GM21576 (cell line): ENCODE measurements around the gene FOSB.

ENCODE experiments used
- ATAC-seq: cut with Tn5 transposase; IDR thresholded peaks from one replicate; pipeline ENCODE4 v1.9.1; 2021; ENCODE audit warnings: mild to moderate bottlenecking, moderate library complexity; ENCODE audit not compliant: unreplicated experiment

The FOSB gene

DNA sequence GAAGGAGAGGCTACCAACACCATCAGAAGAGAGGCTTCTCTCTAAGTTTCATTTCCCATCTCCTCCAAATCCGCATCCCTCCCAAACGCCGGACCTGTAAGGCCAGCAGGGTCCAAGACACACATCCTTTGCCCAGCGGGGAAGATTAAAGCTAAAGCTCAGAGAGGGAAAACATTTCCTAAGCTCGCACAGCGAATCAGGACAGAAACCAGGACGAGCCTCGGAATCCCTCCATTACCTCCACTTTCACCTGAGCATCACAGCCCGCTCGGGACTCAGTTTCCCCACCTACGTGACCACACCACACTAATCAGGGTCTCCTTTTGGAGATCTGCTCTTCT, 711 bp upstream of the FOSB start:
- no peak for ATAC-seq

- ATAC-seq = no peak
Measured at GRCh38 chr19:45468159-45468651, 409 bp downstream of the FOSB start.

GRCh38 chr19:45468803-45469131, 971 bp downstream of the FOSB start:
- peak; percentile 11 for ATAC-seq

GRCh38 chr19:45469132-45469944, 1.5 kb downstream of the FOSB start:
- ATAC-seq = peak; percentile 50

GRCh38 chr19:45469945-45470761, 2.4 kb downstream of the FOSB start:
- no peak for ATAC-seq

GRCh38 chr19:45470762-45471081, 2.9 kb downstream of the FOSB start:
- no peak for ATAC-seq

GRCh38 chr19:45471111-45471930, 3.5 kb downstream of the FOSB start:
- ATAC-seq = no peak

- no peak for ATAC-seq
Measured at GRCh38 chr19:45471931-45472562, 4.3 kb downstream of the FOSB start.

DNA sequence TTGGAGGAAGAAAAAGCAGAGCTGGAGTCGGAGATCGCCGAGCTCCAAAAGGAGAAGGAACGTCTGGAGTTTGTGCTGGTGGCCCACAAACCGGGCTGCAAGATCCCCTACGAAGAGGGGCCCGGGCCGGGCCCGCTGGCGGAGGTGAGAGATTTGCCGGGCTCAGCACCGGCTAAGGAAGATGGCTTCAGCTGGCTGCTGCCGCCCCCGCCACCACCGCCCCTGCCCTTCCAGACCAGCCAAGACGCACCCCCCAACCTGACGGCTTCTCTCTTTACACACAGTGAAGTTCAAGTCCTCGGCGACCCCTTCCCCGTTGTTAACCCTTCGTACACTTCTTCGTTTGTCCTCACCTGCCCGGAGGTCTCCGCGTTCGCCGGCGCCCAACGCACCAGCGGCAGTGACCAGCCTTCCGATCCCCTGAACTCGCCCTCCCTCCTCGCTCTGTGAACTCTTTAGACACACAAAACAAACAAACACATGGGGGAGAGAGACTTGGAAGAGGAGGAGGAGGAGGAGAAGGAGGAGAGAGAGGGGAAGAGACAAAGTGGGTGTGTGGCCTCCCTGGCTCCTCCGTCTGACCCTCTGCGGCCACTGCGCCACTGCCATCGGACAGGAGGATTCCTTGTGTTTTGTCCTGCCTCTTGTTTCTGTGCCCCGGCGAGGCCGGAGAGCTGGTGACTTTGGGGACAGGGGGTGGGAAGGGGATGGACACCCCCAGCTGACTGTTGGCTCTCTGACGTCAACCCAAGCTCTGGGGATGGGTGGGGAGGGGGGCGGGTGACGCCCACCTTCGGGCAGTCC, 5.0 kb downstream of the FOSB start:
- no peak for ATAC-seq

DNA sequence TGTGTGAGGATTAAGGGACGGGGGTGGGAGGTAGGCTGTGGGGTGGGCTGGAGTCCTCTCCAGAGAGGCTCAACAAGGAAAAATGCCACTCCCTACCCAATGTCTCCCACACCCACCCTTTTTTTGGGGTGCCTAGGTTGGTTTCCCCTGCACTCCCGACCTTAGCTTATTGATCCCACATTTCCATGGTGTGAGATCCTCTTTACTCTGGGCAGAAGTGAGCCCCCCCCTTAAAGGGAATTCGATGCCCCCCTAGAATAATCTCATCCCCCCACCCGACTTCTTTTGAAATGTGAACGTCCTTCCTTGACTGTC, 5.5 kb downstream of the FOSB start:
- ATAC-seq = no peak

DNA sequence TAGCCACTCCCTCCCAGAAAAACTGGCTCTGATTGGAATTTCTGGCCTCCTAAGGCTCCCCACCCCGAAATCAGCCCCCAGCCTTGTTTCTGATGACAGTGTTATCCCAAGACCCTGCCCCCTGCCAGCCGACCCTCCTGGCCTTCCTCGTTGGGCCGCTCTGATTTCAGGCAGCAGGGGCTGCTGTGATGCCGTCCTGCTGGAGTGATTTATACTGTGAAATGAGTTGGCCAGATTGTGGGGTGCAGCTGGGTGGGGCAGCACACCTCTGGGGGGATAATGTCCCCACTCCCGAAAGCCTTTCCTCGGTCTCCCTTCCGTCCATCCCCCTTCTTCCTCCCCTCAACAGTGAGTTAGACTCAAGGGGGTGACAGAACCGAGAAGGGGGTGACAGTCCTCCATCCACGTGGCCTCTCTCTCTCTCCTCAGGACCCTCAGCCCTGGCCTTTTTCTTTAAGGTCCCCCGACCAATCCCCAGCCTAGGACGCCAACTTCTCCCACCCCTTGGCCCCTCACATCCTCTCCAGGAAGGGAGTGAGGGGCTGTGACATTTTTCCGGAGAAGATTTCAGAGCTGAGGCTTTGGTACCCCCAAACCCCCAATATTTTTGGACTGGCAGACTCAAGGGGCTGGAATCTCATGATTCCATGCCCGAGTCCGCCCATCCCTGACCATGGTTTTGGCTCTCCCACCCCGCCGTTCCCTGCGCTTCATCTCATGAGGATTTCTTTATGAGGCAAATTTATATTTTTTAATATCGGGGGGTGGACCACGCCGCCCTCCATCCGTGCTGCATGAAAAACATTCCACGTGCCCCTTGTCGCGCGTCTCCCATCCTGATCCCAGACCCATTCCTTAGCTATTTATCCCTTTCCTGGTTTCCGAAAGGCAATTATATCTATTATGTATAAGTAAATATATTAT, 6.1 kb downstream of the FOSB start:
- no peak for ATAC-seq

- ATAC-seq = no peak
Measured at GRCh38 chr19:45474606-45475521, 7.1 kb downstream of the FOSB start.

DNA sequence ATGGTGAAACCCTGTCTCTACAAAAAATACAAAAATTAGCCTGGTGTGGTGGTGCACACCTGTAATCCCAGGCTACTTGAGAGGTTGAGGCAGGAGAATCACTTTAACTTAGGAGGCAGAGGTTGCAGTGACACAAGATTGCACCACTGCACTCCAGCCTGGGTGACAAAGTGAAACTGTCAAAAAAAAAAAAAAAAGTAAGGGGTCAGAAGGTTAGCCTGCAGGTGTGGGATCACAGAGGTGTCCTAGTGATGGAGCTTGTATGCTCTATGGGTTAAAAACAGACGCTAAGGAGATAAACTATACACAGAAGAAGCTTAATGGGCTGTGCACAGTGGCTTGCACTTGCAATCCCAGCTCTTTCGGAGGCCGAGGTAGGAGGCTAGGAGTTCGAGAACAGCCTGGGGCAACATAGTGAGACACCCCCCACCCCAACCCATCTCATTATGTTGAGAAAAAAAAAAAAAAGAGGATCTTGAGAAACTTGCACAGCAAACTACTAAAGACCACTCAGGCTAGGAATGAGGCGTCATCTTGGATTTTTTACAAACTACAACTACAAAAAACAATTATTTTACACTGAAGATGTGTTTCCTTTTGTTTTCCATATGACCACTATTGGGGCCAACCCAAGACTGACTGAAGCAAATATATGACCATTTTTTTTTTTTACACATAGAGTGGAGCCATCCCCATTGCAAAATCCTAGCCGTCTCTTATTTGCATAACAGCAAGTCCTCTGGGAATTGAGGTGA, 7.9 kb downstream of the FOSB start:
- ATAC-seq = no peak

GRCh38 chr19:45476304-45476703, 8.5 kb downstream of the FOSB start:
- ATAC-seq = no peak

DNA sequence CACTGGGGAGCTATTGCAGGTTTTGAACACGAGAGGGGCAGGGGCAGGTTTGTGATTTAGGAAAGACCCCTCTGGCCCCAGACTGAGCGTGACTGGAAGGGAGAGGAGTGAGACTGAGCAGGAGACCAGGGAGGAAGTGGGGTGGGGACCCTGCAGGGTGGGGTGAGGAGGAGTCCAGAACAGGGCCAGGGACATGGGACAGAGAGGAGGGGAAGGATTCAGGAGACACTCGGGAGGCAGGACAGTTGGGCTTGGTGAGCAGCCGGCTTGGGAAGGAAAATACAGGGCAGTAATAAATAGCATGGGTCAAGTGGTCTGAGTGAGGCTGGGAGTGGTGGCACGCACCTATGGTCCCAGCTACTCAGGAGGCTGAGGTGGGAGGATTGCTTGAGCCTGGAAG, 9.4 kb downstream of the FOSB start:
- ATAC-seq = no peak

- ATAC-seq = no peak
Measured at GRCh38 chr19:45477713-45478453, 10.1 kb downstream of the FOSB start.
